ENCODE measurements around the gene IL20.

GRCh38 chr1:206842854-206843253 lies 22.6 kb upstream of the IL20 start:
- TF ChIP-seq, protein P1, sequence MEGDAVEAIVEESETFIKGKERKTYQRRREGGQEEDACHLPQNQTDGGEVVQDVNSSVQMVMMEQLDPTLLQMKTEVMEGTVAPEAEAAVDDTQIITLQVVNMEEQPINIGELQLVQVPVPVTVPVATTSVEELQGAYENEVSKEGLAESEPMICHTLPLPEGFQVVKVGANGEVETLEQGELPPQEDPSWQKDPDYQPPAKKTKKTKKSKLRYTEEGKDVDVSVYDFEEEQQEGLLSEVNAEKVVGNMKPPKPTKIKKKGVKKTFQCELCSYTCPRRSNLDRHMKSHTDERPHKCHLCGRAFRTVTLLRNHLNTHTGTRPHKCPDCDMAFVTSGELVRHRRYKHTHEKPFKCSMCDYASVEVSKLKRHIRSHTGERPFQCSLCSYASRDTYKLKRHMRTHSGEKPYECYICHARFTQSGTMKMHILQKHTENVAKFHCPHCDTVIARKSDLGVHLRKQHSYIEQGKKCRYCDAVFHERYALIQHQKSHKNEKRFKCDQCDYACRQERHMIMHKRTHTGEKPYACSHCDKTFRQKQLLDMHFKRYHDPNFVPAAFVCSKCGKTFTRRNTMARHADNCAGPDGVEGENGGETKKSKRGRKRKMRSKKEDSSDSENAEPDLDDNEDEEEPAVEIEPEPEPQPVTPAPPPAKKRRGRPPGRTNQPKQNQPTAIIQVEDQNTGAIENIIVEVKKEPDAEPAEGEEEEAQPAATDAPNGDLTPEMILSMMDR (optimal IDR thresholded peaks at IDR 0.05 in 1 of 3, IDR thresholded peaks at IDR 0.05 in 1 of 3, conservative IDR thresholded peaks at IDR 0.05 in 1 of 3; ENCODE audit: extremely low read depth in 1 of 3, insufficient read depth in 2 of 3, low read length in 3 of 3): no peak
- TF ChIP-seq EZH2 (IDR thresholded peaks at IDR 0.05; ENCODE audit: low read length): no peak

Measured in keratinocyte (primary cell).